PC-9 (cell line): ENCODE measurements around the gene GPRC5C.

Experiments used
- CTCF ChIP-seq: fragments of 200-600 bp; sonication (generic); conservative IDR thresholded peaks from 2 replicates; pipeline ENCODE4 v1.6.1; 2017; ENCODE audit warnings: mixed run types, antibody characterized with exemption, mild to moderate bottlenecking, moderate library complexity
- EZH2 ChIP-seq: fragments of 200-600 bp; sonication (generic); IDR thresholded peaks from 2 replicates; pipeline ENCODE4 v1.8.0; 2017; ENCODE audit warnings: antibody characterized with exemption, low read depth

- TF ChIP-seq CTCF: no peak
- no peak for TF ChIP-seq EZH2
Measured at GRCh38 chr17:74392848-74393247, 39.0 kb upstream of the GPRC5C start.
